ENCODE results near the gene SPAG5.

GRCh38 chr17:28623696-28624095 lies 24.9 kb upstream of the SPAG5 start:
- TF ChIP-seq EZH2 (IDR thresholded peaks at IDR 0.05; ENCODE audit: low read length, unreplicated experiment) = no peak
- TF ChIP-seq CTCF (conservative IDR thresholded peaks at IDR 0.05; ENCODE audit: low read depth, low read length) = no peak

All from PC-3 (cell line).